Astrocyte (in vitro differentiated cells and primary cell): ENCODE results near the gene SAMD4A. TPM values are rescaled to one million over a fixed set of nuclear protein-coding genes. Genes with fewer than 3 reads are reported as not detected.
A peak's percentile ranks its signal among the peaks of the same experiment; 100 is the strongest.

Source experiments
- DNase-seq: peaks from one replicate; pipeline ENCODE4 v3.0.0-alpha.2; 2010; ENCODE audit warnings: low read depth
- FAIRE-seq: peaks from 2 replicates; lab custom pipeline; 2011; peaks lifted over from hg19 to GRCh38; lab: Jason Lieb, UNC
- H2AFZ ChIP-seq: 2 replicates; pipeline ENCODE4 v1.6.0; 2012; ENCODE audit warnings: low read depth, low read length, inconsistent platforms
- H3K27ac ChIP-seq: 2 replicates; pipeline ENCODE4 v1.5.1; 2011; ENCODE audit warnings: low read depth, low read length, inconsistent platforms
- H3K27me3 ChIP-seq: 2 replicates; pipeline ENCODE4 v1.6.0; 2011; ENCODE audit warnings: low read length, inconsistent platforms; ENCODE audit not compliant: insufficient read depth
- H3K36me3 ChIP-seq: 2 replicates; pipeline ENCODE4 v1.5.1; 2011; ENCODE audit warnings: low read length, inconsistent platforms; ENCODE audit not compliant: insufficient read depth
- H3K4me1 ChIP-seq: 2 replicates; pipeline ENCODE4 v1.5.1; 2011; ENCODE audit warnings: low read length, inconsistent platforms; ENCODE audit not compliant: insufficient read depth
- H3K4me2 ChIP-seq: 2 replicates; pipeline ENCODE4 v1.6.0; 2012; ENCODE audit warnings: low read length, inconsistent platforms
- H3K4me3 ChIP-seq: 2 replicates; pipeline ENCODE4 v1.5.1; 2011; ENCODE audit warnings: low read depth, mild to moderate bottlenecking, low read length, inconsistent platforms; ENCODE audit not compliant: insufficient read depth
- H3K79me2 ChIP-seq: 2 replicates; pipeline ENCODE4 v1.6.0; 2012; ENCODE audit warnings: mild to moderate bottlenecking, low read length, inconsistent platforms; ENCODE audit not compliant: insufficient read depth
- H3K9ac ChIP-seq: 2 replicates; pipeline ENCODE4 v1.6.0; 2012; ENCODE audit warnings: mild to moderate bottlenecking, low read length, inconsistent platforms
- H3K9me3 ChIP-seq: 2 replicates; pipeline ENCODE4 v1.5.1; 2012; ENCODE audit warnings: low read depth, mild to moderate bottlenecking, low read length, inconsistent platforms; ENCODE audit not compliant: insufficient read depth
- H4K20me1 ChIP-seq: 2 replicates; pipeline ENCODE4 v1.6.0; 2012; ENCODE audit warnings: low read length, inconsistent platforms; ENCODE audit not compliant: insufficient read depth
- H3K27ac Mint-ChIP-seq: one replicate; pipeline ENCODE4 v1.8.0; 2021; ENCODE audit warnings: mild to moderate bottlenecking, mixed read lengths; ENCODE audit not compliant: unreplicated experiment
- H3K27me3 Mint-ChIP-seq: one replicate; pipeline ENCODE4 v1.8.0; 2021; ENCODE audit warnings: low read depth, mixed read lengths; ENCODE audit not compliant: unreplicated experiment
- H3K36me3 Mint-ChIP-seq: one replicate; pipeline ENCODE4 v1.8.0; 2021; ENCODE audit warnings: low read depth, mixed read lengths; ENCODE audit not compliant: unreplicated experiment
- H3K4me1 Mint-ChIP-seq: one replicate; pipeline ENCODE4 v1.8.0; 2021; ENCODE audit warnings: low read depth, mixed read lengths; ENCODE audit not compliant: unreplicated experiment
- H3K4me3 Mint-ChIP-seq: one replicate; pipeline ENCODE4 v1.8.0; 2021; ENCODE audit warnings: mild to moderate bottlenecking, moderate library complexity, mixed read lengths; ENCODE audit not compliant: unreplicated experiment
- H3K9me3 Mint-ChIP-seq: one replicate; pipeline ENCODE4 v1.8.0; 2021; ENCODE audit warnings: mild to moderate bottlenecking, mixed read lengths; ENCODE audit not compliant: unreplicated experiment
- CTCF ChIP-seq: IDR thresholded peaks from 2 replicates; pipeline ENCODE4 v1.5.1; 2011; ENCODE audit warnings: low read depth, mild to moderate bottlenecking, inconsistent platforms, low read length, moderate library complexity; ENCODE audit not compliant: insufficient read depth
- EZH2 ChIP-seq: IDR thresholded peaks from 2 replicates; pipeline ENCODE4 v1.6.1; 2012; ENCODE audit warnings: mild to moderate bottlenecking, low read length, inconsistent platforms; ENCODE audit not compliant: insufficient read depth
- total RNA-seq: library from RNA; stranded (reverse); gene quantifications from 2 replicates; pipeline ENCODE4 v1.2.1, GENCODE V29; 2021

Gene SAMD4A
- total RNA-seq, 1 donor from 2014 or later = 68.2 TPM

- TF ChIP-seq CTCF = no peak
- TF ChIP-seq EZH2 = no peak
- peak overlapping the region; percentile 59 for H3K4me2 ChIP-seq
- no peak overlapping the region for H2AFZ ChIP-seq
- Mint-ChIP-seq H3K36me3 (peaks cover 6% of the 10 kb centered on the region), H3K27me3 (no peaks in the 10 kb centered on the region), H3K4me3 (peak overlapping the region; percentile 36), H3K27ac (peak overlapping the region; percentile 70), H3K4me1 (peaks cover 67% of the 10 kb centered on the region), H3K9me3 (no peaks in the 10 kb centered on the region)
- H3K9me3 ChIP-seq = no peaks in the 10 kb centered on the region
- peaks cover 38% of the 10 kb centered on the region for H4K20me1 ChIP-seq
- peaks cover 86% of the 10 kb centered on the region for H3K79me2 ChIP-seq
- peak overlapping the region; percentile 43 for H3K27ac ChIP-seq
- H3K27me3 ChIP-seq = no peaks in the 10 kb centered on the region
- H3K4me1 ChIP-seq = peaks cover 35% of the 10 kb centered on the region
- H3K4me3 ChIP-seq = no peak overlapping the region
- FAIRE-seq (no peak), DNase-seq (no peak)
- no peaks in the 10 kb centered on the region for H3K36me3 ChIP-seq
- H3K9ac ChIP-seq = peak overlapping the region; percentile 29
Observed at GRCh38 chr14:54593860-54594259, 26.9 kb downstream of the SAMD4A start.

- Mint-ChIP-seq H3K4me1 (peaks cover 62% of the 10 kb centered on the region), H3K27ac (peak overlapping the region; percentile 55), H3K36me3 (peaks cover 6% of the 10 kb centered on the region), H3K27me3 (no peaks in the 10 kb centered on the region), H3K4me3 (no peak overlapping the region), H3K9me3 (no peaks in the 10 kb centered on the region)
- peaks cover 80% of the 10 kb centered on the region for H3K79me2 ChIP-seq
- TF ChIP-seq EZH2 (no peak), CTCF (no peak)
- H4K20me1 ChIP-seq = peaks cover 38% of the 10 kb centered on the region
- no peak for FAIRE-seq
- H3K27ac ChIP-seq = peak overlapping the region; percentile 43
- H3K4me2 ChIP-seq = peak overlapping the region; percentile 59
- H3K9me3 ChIP-seq = no peaks in the 10 kb centered on the region
- H3K4me3 ChIP-seq = no peak overlapping the region
- peak overlapping the region; percentile 29 for H3K9ac ChIP-seq
- H3K4me1 ChIP-seq = peaks cover 35% of the 10 kb centered on the region
- no peaks in the 10 kb centered on the region for H3K36me3 ChIP-seq
- no peak overlapping the region for H2AFZ ChIP-seq
- no peaks in the 10 kb centered on the region for H3K27me3 ChIP-seq
- peak; percentile 55 for DNase-seq
Observed at GRCh38 chr14:54594537-54594936, 27.6 kb downstream of the SAMD4A start.

GRCh38 chr14:54597795-54598443 lies 31.0 kb downstream of the SAMD4A start:
- peaks cover 16% of the 10 kb centered on the region for H3K4me1 ChIP-seq
- Mint-ChIP-seq H3K36me3 (peaks cover 3% of the 10 kb centered on the region), H3K4me3 (no peak overlapping the region), H3K27ac (peak overlapping the region; percentile 0), H3K4me1 (peaks cover 60% of the 10 kb centered on the region), H3K9me3 (no peaks in the 10 kb centered on the region), H3K27me3 (no peaks in the 10 kb centered on the region)
- no peaks in the 10 kb centered on the region for H3K36me3 ChIP-seq
- peaks cover 35% of the 10 kb centered on the region for H4K20me1 ChIP-seq
- H2AFZ ChIP-seq = no peak overlapping the region
- TF ChIP-seq EZH2 (no peak), CTCF (no peak)
- FAIRE-seq (peak; percentile 23), DNase-seq (peak; percentile 42)
- peaks cover 74% of the 10 kb centered on the region for H3K79me2 ChIP-seq
- no peaks in the 10 kb centered on the region for H3K27me3 ChIP-seq
- H3K27ac ChIP-seq = no peak overlapping the region
- H3K4me3 ChIP-seq = no peak overlapping the region
- no peaks in the 10 kb centered on the region for H3K9me3 ChIP-seq
- no peak overlapping the region for H3K4me2 ChIP-seq
- no peak overlapping the region for H3K9ac ChIP-seq
